EH (cell line): ENCODE measurements around the gene TBRG4.

ENCODE experiments used
- DNase-seq: peaks from one replicate; pipeline ENCODE4 v3.0.0-alpha.2; 2015; ENCODE audit warnings: low read depth

Gene TBRG4

GRCh38 chr7:45143616-45144015, 32.1 kb upstream of the TBRG4 start:
- peak; percentile 23 for DNase-seq

GRCh38 chr7:45140827-45141226, 29.3 kb upstream of the TBRG4 start:
- DNase-seq = no peak

GRCh38 chr7:45138433-45139267, 27.2 kb upstream of the TBRG4 start:
- DNase-seq = no peak

GRCh38 chr7:45136106-45137060, 24.9 kb upstream of the TBRG4 start:
- peak; percentile 78 for DNase-seq

- DNase-seq = no peak
Observed at GRCh38 chr7:45133877-45134276, 22.4 kb upstream of the TBRG4 start.

GRCh38 chr7:45133352-45133751, 21.9 kb upstream of the TBRG4 start:
- DNase-seq = no peak

- DNase-seq = peak; percentile 23
Observed at GRCh38 chr7:45132708-45133320, 21.3 kb upstream of the TBRG4 start.

- DNase-seq = no peak
Observed at GRCh38 chr7:45131891-45132290, 20.4 kb upstream of the TBRG4 start.

- DNase-seq = no peak
Observed at GRCh38 chr7:45130910-45131309, 19.4 kb upstream of the TBRG4 start.

GRCh38 chr7:45129906-45130305, 18.4 kb upstream of the TBRG4 start:
- no peak for DNase-seq

- DNase-seq = no peak
Observed at GRCh38 chr7:45129181-45129800, 17.8 kb upstream of the TBRG4 start.

- no peak for DNase-seq
Observed at GRCh38 chr7:45126920-45127319, 15.4 kb upstream of the TBRG4 start.

GRCh38 chr7:45126201-45126600, 14.7 kb upstream of the TBRG4 start:
- no peak for DNase-seq

- DNase-seq = no peak
Observed at GRCh38 chr7:45125193-45125904, 13.9 kb upstream of the TBRG4 start.

- no peak for DNase-seq
Observed at GRCh38 chr7:45123913-45124710, 12.6 kb upstream of the TBRG4 start.

GRCh38 chr7:45122975-45123860, 11.7 kb upstream of the TBRG4 start:
- no peak for DNase-seq

GRCh38 chr7:45119550-45119949, 8.1 kb upstream of the TBRG4 start:
- no peak for DNase-seq

- DNase-seq = no peak
Observed at GRCh38 chr7:45118889-45119331, 7.4 kb upstream of the TBRG4 start.

GRCh38 chr7:45118292-45118691, 6.8 kb upstream of the TBRG4 start:
- no peak for DNase-seq
